Thymus (tissue), 14 donors: ENCODE measurements around the gene ESRRB. TPM values are rescaled to one million over a fixed set of nuclear protein-coding genes. Genes with fewer than 3 reads are reported as not detected.

ENCODE experiments used
- DNase-seq, 9 donors: peaks; one replicate each; pipeline ENCODE4 v3.0.0-alpha.2; 2013; ENCODE audit warnings: low spot score in 9 of 9, low read depth in 6 of 9, missing footprints in 1 of 9
- H3K27ac ChIP-seq, 2 donors: one replicate each; pipeline ENCODE4 v1.5.1; 2013; ENCODE audit warnings: control low read depth in 1 of 2, low read depth in 1 of 2, low read length in 1 of 2, mild to moderate bottlenecking in 1 of 2, moderate library complexity in 1 of 2
- H3K27me3 ChIP-seq, 2 donors: one replicate each; pipeline ENCODE4 v1.5.1; 2013; ENCODE audit warnings: low read length in 1 of 2; ENCODE audit not compliant: control insufficient read depth in 2 of 2, insufficient read depth in 1 of 2
- H3K36me3 ChIP-seq, 2 donors: one replicate each; pipeline ENCODE4 v1.5.1; 2013; ENCODE audit warnings: low read length in 1 of 2, mild to moderate bottlenecking in 1 of 2, moderate library complexity in 1 of 2; ENCODE audit not compliant: control insufficient read depth in 2 of 2, insufficient read depth in 2 of 2
- H3K4me1 ChIP-seq, 2 donors: one replicate each; pipeline ENCODE4 v1.5.1; 2013; ENCODE audit warnings: low read length in 2 of 2; ENCODE audit not compliant: control insufficient read depth in 2 of 2, insufficient read depth in 2 of 2
- H3K4me3 ChIP-seq, 2 donors: one replicate each; pipeline ENCODE4 v1.5.1; 2013; ENCODE audit warnings: low read length in 2 of 2, control low read depth in 1 of 2, mild to moderate bottlenecking in 1 of 2
- H3K9me3 ChIP-seq, 2 donors: one replicate each; pipeline ENCODE4 v1.5.1; 2013; ENCODE audit warnings: low read length in 1 of 2, mild to moderate bottlenecking in 1 of 2; ENCODE audit not compliant: control insufficient read depth in 2 of 2, insufficient read depth in 1 of 2
- WGBS: extraction: QIAGEN DNeasy Blood & Tissue Kit; methylation state at CpG from one replicate; pipeline ENCODE4 v1.1.7; 2013; 5-methylcytosine and 5-hydroxymethylcytosine counted together
- long read RNA-seq, 10 donors: transcript quantifications; one replicate each; lab custom pipeline, GENCODE V29; 2026
- polyA plus RNA-seq: library from polyadenylated mRNA; stranded (reverse); fragments of 200-250 nt; gene quantifications from one replicate; pipeline ENCODE4 v1.2.3, GENCODE V29; 2013
- total RNA-seq: library from RNA; stranded (reverse); fragments of 120-200 nt; gene quantifications from one replicate; pipeline ENCODE4 v1.2.4, GENCODE V29; 2013
- donor health status: healthy.

Gene ESRRB
- total RNA-seq = 0.47 TPM
- polyA plus RNA-seq = 0.66 TPM
- long read RNA-seq, donor 1 = 0 reads
- long read RNA-seq, donor 2 = 0 reads
- long read RNA-seq, donor 3 = 0 reads
- long read RNA-seq, donor 4, partial matches to known transcripts = 0 of 1 reads
- long read RNA-seq, donor 4, other reads (novel, unspliced or antisense) = 0 of 1 reads
- long read RNA-seq, donor 5, partial matches to known transcripts = 0 of 3 reads
- long read RNA-seq, donor 5, other reads (novel, unspliced or antisense) = 0 of 3 reads
- long read RNA-seq, donor 6 = 0 reads
- long read RNA-seq, donor 7 = 0 reads
- long read RNA-seq, donor 8 = 0 reads
- long read RNA-seq, donor 9 = 0 reads
- long read RNA-seq, donor 10 = 0 reads

GRCh38 chr14:76375947-76376404 is at the start of gene ESRRB:
Gene ESRRB, plus strand, starts transcription at chr14:76376137. Its CDS starts 265 bp downstream, at chr14:76376402.
- H3K9me3 ChIP-seq = no peaks in the 10 kb centered on the region
- no peak within 1 kb of the TSS for H3K4me3 ChIP-seq
- no peak for DNase-seq
- H3K4me1 ChIP-seq = no peaks in the 10 kb centered on the region
- H3K27ac ChIP-seq = no peak within 1 kb of the TSS
- H3K27me3 ChIP-seq = peaks cover 49 to 76% of the 10 kb centered on the region in 2 donors
- no peaks in the 10 kb centered on the region for H3K36me3 ChIP-seq
- 6% methylated on average over 29 of the region's 29 CpGs for WGBS

- Histone ChIP-seq H3K27me3 (peaks cover 24 to 53% of the 10 kb centered on the region in 2 donors), H3K27ac (no peak overlapping the region), H3K4me3 (no peak overlapping the region), H3K9me3 (no peaks in the 10 kb centered on the region), H3K4me1 (no peaks in the 10 kb centered on the region), H3K36me3 (no peaks in the 10 kb centered on the region)
- 85% methylated on average over 11 of the region's 11 CpGs for WGBS
- DNase-seq = no peak
Measured at GRCh38 chr14:76326918-76327689, 48.8 kb upstream of the ESRRB start.

GRCh38 chr14:76328457-76329137 is 47.3 kb upstream of the ESRRB start:
- no peaks in the 10 kb centered on the region for H3K9me3 ChIP-seq
- peaks cover 24 to 53% of the 10 kb centered on the region in 2 donors for H3K27me3 ChIP-seq
- no peaks in the 10 kb centered on the region for H3K4me1 ChIP-seq
- 75% methylated on average over 8 of the region's 8 CpGs for WGBS
- DNase-seq = no peak
- no peaks in the 10 kb centered on the region for H3K36me3 ChIP-seq
- H3K27ac ChIP-seq = no peak overlapping the region
- no peak overlapping the region for H3K4me3 ChIP-seq

- no peaks in the 10 kb centered on the region for H3K4me1 ChIP-seq
- DNase-seq = no peak
- 8% methylated on average over 27 of the region's 27 CpGs for WGBS
- no peak overlapping the region for H3K4me3 ChIP-seq
- H3K27ac ChIP-seq = no peak overlapping the region
- H3K27me3 ChIP-seq = peaks cover 24 to 53% of the 10 kb centered on the region in 2 donors
- no peaks in the 10 kb centered on the region for H3K9me3 ChIP-seq
- no peaks in the 10 kb centered on the region for H3K36me3 ChIP-seq
Measured at GRCh38 chr14:76329154-76329928, 46.6 kb upstream of the ESRRB start.

- no peak for DNase-seq
- 30% methylated on average over 12 of the region's 12 CpGs for WGBS
- no peak overlapping the region for H3K4me3 ChIP-seq
- H3K4me1 ChIP-seq = no peaks in the 10 kb centered on the region
- no peak overlapping the region for H3K27ac ChIP-seq
- H3K27me3 ChIP-seq = peaks cover 24 to 53% of the 10 kb centered on the region in 2 donors
- no peaks in the 10 kb centered on the region for H3K36me3 ChIP-seq
- H3K9me3 ChIP-seq = no peaks in the 10 kb centered on the region
Measured at GRCh38 chr14:76329951-76330350, 46.0 kb upstream of the ESRRB start.

GRCh38 chr14:76330411-76331327 is 45.3 kb upstream of the ESRRB start:
- no peaks in the 10 kb centered on the region for H3K9me3 ChIP-seq
- no peak for DNase-seq
- no peak overlapping the region for H3K4me3 ChIP-seq
- no peaks in the 10 kb centered on the region for H3K36me3 ChIP-seq
- peaks cover 24 to 53% of the 10 kb centered on the region in 2 donors for H3K27me3 ChIP-seq
- H3K4me1 ChIP-seq = no peaks in the 10 kb centered on the region
- 54% methylated on average over 17 of the region's 17 CpGs for WGBS
- no peak overlapping the region for H3K27ac ChIP-seq

- no peaks in the 10 kb centered on the region for H3K4me1 ChIP-seq
- H3K4me3 ChIP-seq = no peak overlapping the region
- no peaks in the 10 kb centered on the region for H3K9me3 ChIP-seq
- H3K36me3 ChIP-seq = no peaks in the 10 kb centered on the region
- no peak overlapping the region for H3K27ac ChIP-seq
- 43% methylated on average over 10 of the region's 10 CpGs for WGBS
- DNase-seq = peak in 1 of 9 donors; percentile 15
- H3K27me3 ChIP-seq = peaks cover 24 to 49% of the 10 kb centered on the region in 2 donors
Measured at GRCh38 chr14:76331328-76332011, 44.5 kb upstream of the ESRRB start.
